Pulmonary artery endothelial cell (primary cell): Measurements from ENCODE around the gene SCAF8. TPM values are rescaled to one million over a fixed set of nuclear protein-coding genes. Genes with fewer than 3 reads are reported as not detected.
"Not testable (repeated sequence)": the region's sequence is repeated elsewhere in the genome, so short reads cannot be mapped to it uniquely, and the experiment has no call there.

Source experiments
- DNase-seq: peaks from one replicate; pipeline ENCODE4 v3.0.0-alpha.2; 2011; ENCODE audit warnings: low read depth, low spot score
- total RNA-seq: library from RNA; depleted of rRNA; stranded (reverse); fragments of >200 nt; gene quantifications from 2 replicates; pipeline ENCODE4 v1.2.3, GENCODE V29; 2014

Gene SCAF8
- total RNA-seq, 1 donor from 2014 or later = 21.8 TPM

DNA sequence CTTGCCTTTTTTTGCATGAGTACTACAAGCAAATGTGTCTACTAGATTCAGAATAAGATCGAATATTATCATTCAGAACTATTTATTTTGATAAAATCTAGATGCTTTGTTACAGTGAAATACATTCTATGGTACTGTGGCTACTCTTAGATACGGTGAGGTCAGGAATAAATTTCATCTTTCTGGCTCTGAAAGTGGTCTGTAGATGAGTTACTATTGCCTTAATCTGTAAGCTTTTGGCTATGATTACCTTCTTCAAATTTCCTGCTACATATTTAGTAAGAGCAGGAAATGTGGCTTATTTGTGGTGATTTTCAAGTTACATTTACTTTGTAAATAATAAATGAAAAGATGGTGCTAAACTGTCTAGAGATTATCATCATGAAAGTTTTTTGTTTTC, 50.0 kb downstream of the SCAF8 start:
- no peak for DNase-seq

DNA sequence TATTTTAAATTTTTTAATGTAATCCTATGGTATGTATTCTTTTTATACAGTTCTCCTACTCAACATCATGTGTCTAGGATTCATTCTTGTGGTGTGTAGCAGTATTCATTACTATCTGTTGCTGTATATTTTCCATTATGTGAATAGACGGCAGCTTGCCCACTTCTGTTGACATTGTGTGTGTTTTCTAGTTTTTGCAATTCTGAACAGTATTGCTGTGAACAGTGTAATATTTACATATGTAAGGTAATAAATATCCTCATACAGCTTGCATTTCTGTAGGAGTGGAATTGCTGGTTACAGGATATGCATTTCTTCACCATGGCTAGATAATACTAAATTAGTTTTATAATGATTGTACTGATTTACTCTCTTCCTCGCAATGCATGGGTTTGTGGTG, 51.9 kb downstream of the SCAF8 start:
- DNase-seq = no peak

DNA sequence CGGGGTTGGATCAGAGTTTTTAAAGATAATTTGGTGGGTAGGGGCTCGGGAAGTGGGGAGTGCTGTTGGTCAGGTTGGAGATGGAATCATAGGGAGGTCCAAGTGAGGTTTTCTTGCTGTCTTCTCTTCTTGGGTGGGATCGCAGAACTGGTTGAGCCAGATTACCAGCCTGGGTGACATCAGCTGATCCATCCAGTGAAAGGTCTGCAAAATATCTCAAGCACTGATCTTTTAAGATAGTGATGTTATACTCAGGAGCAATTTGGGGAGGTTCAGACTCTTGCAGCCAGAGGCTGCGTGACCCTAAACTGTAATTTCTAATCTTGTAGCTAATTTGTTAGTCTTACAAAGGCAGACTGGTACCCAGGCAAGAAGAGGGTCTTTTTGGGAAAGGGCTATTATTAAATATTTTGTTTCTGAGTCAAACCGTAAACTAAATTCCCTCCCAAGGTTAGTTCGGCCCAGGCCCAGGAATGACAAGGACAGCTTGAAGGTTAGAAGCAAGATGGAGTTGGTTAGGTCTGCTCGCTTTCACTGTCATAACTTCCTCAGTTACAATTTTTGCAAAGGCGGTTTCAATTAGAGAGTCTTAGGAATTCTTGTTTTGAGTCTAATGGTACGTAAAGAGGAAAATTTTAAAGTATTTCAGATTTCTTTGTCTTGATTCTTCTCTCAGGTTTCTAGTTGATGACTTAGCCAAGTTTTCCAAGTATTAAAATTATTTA, 53.1 kb downstream of the SCAF8 start:
- DNase-seq = no peak

DNA sequence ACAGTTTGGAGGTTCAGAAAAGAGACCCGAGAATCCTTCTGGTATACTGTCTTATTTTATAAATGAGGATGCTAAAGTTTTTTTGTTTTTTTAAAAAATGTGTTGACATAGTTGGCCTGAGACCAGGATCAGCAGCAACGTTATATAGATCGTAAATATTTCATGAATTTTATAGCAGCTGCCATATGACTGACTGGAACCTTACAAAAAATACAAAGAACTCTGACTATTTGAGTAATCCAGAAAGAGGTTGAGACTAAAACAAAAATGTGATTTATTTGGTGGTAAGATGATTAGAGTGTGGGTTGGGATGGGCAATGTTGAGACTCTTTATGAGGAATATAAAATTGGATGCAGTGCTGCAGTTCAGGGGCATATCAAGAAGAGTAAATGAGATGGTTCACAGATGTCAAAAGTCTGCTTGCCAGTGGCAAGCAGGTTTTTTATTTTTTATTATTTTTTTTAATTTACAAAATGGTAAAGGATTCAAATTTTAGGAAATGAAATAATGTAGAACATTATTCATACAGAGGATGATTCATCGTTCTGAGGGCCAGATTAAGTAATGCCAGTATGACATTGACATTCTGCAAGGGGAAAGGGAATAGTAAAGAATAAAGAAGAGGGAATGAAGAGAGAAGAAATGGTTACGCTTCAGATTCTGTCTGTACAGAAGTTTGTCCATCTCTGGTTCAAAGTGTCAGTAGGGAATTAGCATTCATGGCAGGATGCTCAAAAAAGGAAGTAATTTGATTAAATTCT, 58.5 kb downstream of the SCAF8 start:
- DNase-seq = no peak

DNA sequence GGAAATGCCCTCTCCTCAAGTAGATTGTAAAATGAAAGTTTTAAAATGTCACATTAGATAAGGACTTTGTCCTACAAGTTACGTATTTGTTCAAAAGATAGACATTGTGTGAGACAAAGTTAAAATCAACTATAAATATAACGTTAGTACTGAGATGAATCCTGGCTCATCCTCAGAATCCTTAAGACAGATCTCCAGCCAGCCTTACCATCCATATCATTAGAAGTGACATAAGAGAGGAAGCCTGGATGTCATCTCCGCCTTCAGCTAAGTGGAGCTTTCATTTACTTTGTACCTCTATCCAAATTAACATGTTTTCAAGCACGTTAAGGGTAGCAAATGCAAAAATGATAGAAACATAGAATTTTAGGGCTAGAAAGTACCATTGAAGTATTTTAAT, 59.1 kb downstream of the SCAF8 start:
- DNase-seq = no peak

DNA sequence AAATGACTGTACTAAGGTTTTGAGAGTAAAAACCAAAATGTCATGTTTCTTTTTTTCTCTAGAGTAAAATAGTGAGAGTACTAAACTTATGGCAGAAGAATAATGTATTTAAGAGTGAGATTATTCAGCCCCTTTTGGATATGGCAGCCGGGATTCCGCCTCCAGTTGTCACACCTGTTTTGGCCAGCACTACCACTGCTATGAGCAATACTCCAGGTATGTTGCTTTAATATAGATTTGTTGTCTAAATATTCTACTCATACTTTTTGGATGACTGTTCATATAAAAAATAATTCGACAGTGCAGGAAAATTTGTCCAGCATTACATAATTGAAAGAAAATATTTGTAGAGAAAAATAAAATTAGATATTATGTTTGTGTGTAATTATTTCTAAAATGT, 59.5 kb downstream of the SCAF8 start:
- DNase-seq = no peak

DNA sequence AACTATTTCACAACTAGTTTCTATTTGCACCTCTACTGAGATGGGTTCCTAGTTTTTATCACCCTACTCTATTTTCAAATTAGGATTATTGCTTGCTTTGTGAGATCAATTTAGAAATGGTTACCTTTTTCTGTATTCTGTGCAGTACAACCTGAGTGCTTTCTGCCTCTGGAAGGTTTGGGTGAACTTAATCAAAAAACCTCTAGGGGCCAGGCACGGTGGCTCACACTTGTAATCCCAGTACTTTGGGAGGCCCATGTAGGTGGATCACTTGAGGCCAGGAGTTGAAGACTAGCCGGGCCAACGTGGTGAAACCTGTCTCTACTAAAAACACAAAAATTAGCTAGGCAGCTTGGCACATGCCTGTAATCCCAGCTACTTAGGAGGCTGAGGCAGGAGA, 63.3 kb downstream of the SCAF8 start:
- no peak for DNase-seq

DNA sequence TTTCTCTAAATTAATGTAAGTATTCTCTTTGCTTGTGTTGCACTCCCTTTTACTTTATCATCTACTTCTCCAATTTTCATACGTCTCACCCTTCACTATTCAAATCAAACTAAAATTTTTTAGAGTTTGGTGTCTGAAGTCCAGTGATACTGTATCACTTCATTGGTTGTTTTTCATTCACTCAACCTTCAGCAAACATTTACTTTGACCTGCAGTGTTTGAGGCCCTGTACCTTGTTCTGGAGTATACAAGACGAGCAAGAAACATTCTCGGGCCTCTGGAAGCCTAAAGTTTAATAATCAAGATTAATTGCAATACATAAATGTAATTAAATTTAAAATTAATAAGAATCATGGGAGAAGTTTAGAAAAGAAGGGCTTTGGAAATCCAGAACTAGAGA, 64.6 kb downstream of the SCAF8 start:
- DNase-seq = no peak

DNA sequence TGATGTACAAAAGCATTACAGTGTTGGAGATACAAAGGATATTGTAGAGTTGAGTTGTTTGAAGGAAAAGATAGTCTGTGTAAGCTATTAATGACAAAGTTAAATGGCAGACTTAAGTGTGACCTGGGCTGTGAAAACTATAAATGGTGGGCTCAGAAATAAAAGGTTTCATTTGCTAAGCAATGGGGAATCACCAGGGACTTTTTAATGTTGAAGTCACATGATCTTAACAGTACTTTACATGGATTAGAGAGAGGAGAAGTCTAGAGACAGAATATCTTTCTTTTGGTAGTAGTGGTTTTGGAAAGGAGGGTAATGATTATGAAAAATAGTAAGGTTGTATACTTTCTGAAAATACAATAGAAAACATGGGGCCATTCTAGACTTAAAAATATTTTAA, 67.1 kb downstream of the SCAF8 start:
- DNase-seq = no peak

DNA sequence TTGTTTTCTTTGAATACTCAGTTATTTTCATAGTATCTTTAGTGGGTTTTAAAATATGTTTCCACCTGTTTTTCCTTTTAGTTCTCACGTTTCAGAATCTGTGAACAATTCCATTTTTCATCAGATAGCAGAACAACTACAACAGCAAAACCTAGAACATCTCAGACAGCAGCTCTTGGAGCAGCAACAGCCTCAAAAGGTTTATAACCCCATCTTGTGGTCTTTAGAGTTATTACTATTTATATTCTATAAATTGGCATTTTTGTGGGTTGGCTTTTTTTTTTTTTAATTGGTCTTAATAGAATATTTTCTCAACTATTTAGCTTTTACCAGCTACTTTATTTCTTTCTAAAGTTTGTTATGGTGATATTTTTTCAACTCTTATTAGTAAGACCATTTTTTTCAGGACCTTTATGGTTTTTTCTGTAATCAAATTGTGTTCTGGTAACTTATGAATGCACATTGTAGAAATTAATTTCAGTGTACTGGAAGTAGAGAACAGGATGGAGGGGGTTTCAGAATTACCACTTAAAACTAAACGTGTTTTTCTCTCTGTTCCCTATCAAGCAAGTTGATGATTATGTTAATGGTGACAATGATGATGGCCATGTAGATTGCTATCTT, 72.2 kb downstream of the SCAF8 start:
- peak; percentile 7 for DNase-seq

DNA sequence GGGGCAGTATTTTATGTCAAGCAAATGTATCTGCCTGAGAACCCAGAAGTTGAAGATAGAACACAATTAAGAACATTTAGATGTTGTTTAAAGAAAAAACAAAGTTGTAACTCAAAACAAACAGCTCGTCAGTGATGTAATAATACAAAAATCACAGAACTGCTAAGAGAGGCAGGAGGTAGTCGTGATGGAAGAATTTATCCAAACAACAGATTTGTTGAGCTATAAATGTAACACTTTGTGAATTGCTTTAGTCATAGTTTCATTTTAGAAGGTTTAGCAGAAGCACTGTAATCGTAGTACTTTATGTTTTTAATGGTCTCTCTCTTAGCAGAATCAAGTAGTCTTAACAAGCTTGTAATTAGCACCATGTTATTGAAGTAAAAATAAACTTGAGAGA, 73.6 kb downstream of the SCAF8 start:
- no peak for DNase-seq

DNA sequence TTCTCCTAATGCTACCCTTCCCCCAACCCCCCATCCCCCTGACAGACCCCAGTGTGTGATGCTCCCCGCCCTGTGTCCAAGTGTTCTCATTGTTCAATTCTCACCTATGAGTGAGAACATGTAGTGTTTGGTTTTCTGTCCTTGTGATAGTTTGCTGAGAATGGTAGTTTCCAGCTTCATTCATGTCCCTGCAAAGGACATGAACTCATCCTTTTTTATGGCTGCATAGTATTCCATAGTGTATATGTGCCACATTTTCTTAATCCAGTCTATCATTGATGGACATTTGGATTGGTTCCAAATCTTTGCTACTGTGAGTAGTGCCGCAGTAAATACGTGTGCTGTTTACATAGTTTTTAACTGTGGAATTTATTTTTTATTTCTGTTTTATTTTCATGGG, 78.4 kb downstream of the SCAF8 start:
- DNase-seq = not testable (repeated sequence)

DNA sequence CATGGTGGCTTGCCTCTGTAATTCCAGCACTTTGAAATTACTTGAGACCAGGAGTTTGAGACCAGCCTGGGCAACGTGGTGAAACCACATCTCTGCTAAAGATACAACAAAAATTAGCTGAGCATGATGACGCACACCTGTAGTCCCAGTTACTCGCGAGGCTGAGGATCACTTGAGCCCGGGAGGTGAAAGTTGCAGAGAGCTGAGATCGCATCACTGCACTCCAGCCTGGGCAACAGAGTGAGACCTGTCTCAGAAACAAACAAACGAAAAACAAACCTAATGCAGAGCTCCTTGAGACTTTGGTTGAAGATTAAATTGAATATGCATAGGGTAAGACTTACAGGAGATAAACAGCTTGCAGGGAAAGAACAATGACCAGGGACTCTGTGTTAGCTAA, 80.8 kb downstream of the SCAF8 start:
- no peak for DNase-seq

DNA sequence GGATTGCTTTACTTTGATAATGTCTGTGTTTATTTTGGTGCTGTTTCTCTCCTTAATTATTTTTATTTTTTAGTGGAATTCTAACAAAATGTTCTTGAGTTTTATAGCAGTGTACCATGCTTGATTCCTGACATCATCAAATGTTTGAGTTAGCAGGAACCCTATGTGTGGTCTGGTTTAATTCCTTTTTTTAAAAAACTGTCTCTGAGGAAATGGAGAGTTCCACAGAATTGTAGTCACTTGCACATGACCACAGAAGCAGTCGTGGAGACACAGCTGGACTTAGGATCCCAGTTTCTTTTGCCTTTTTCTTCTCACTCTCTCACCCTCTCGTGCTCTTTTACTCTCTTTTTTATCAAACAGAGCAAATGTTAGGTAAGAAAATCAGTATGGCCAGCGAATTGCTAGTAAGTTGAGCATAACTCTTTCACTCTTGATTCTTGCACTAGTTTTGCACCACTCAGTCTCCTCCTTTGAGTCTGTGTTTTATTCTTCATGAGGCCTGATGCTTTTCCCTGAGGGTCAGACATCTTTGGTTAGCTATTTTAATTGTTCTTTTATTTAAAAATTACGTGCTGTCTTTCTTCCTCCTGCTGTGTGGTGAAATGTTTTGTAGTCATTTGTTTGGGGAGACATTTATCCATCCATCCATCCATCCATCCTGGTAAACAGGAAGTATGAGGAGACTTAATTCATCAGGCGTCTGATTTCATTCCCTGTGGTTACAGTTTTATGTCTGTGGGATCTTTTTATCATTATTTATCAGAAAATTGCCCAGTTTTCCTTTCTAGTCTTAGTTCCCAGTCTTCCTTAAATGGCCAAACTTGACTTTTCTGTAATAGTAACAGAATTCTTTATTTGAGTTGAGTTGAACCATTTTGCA, 83.0 kb downstream of the SCAF8 start:
- DNase-seq = no peak

DNA sequence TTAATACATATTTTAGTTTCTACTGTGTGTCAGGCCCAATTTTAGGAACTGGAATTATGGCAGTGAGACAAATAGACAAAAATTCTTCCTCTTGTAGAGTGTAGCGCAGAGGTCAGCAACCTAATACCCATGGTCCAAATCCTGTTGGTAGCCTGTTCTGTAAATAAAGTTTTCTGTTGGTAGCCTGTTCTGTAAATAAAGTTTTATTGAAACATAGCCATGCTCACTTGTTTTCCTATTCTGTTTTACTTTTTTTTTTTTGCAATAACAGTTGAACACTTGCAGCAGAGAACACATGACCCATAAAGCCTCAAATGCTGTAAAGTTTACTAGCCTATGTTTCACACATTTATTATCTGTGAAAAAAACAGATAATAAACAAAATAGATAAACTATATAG, 87.9 kb downstream of the SCAF8 start:
- no peak for DNase-seq

DNA sequence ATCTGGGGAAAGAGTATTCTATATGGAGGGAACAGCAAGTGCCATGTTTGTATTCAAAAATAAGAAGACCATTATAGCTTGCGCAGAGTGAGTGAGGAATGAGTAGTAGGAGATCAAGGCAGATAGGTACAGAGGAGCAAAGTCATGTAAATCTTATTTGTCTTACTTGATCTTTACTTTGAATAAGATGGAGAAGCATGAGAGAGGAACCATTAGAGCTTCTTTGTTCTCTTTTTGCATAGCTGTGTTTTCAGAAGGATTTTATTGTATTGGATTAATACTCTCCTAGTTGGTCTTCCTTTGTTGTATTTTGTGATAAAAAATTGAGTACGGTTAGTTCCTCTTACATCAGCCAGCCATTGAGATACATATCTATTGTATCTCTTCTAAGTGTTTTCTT, 88.4 kb downstream of the SCAF8 start:
- DNase-seq = no peak

DNA sequence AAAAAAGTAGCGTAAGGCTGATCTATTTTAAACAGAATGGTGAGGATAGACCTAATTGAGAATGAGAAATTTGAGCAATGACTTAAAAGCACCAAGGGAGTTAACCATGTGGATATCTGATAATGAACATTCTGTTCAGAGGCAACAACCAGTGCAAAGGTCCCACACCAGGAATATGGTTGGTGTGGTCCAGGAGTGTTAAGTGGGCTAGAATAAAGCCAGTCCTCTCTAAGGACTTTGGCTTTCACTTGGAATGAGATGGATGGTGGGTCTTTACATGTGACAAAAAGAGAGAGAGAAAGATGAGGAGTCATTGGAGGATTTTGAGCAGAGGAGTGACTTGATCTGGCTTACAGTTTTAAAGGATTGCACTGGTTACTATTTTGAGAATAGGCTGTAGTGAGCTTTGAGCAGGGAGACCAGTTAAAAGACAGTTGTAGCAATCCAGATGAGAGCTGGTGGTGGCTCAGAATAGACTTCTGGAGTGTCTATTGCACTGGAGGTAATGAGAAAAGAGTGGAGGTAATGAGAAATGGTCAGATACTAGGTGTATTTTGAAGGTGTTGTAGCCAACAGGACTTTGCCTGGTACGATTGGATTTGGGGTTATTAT, 89.8 kb downstream of the SCAF8 start:
- no peak for DNase-seq

DNA sequence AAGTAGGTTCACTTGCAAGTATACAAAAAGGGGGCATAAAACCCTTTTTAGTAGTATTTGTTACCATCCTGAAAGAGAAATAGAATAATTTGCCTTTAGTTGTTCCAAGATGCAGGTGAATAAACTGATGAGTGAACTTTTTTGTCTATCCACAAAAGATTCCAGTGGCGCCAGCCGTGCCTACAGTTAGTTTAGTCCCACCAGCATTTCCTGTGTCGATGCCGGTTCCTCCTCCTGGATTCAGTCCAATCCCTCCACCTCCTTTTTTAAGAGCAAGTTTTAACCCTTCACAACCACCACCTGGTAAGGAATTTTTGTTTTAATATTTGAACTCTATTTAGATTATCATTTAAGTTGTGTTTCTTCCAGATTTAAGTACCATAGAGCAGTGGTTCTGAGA, 90.9 kb downstream of the SCAF8 start:
- DNase-seq = no peak

DNA sequence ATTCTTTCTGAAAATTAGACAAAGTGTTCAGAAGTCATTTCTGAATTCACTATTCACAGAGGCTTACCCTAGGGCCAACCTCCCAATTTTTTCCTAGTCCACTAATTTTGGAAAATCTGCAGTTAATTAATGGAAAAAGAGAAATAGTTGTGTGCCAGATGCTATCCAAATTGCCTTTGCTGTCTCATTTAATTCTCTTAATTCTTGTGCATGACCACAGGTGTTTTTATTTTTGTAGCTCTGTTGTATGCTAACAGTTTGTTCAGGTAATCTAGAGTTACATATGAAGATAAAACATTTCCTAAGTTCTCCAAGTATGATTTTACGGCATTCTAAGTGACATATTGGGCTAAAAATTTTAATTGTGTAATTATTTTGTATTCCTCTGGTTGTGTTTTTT, 96.8 kb downstream of the SCAF8 start:
- no peak for DNase-seq

DNA sequence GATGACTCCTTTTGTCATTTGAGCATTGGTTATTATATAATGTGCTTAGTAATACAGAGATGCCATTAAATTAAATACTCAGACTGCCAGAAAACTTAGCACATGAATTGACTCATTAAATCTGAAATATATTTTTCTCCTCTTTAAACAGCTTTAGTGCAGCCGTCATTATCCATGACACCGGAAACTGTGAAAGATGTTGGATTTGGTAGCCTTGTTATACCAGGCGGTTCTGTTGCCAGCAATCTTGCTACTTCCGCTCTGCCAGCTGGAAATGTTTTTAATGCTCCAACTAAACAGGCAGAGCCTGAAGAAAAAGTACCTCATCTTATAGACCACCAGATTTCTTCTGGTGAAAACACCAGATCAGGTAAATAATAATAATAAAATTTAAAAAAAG, 97.6 kb downstream of the SCAF8 start:
- DNase-seq = no peak

DNA sequence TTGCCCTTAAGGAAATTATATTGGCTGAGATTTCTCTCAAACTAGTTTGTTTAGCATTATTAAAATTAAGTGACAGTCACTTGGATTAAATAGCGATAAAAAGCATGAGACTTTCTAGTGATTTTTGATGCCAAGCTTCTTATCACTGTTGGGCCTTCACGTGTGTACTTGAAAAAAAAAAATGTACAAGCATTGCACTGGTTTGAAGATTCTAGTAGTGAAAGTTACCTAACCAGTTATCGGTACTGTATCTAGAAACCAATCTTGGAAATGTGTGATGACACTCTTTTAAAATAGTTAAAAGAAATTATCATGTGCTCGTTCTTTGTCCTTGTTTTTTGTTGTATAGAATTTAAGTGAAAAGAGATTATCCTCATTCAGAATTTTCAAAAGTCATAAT, 102.1 kb downstream of the SCAF8 start:
- DNase-seq = no peak
